ENCODE measurements around the gene AAGAB. TPM values are rescaled to one million over a fixed set of nuclear protein-coding genes. Genes with fewer than 3 reads are reported as not detected.

Gene AAGAB
- total and polyA plus RNA-seq, 7 donors = 22.4 to 48.1 (median 34.5) TPM

- no peak overlapping the region for H3K4me3 ChIP-seq
- H3K27ac ChIP-seq = peak overlapping the region; percentile 74 to 87 (median 80)
- peaks cover 0 to 18% (median 7%) of the 10 kb centered on the region in 4 donors for H3K36me3 ChIP-seq
- H3K27me3 ChIP-seq = no peaks in the 10 kb centered on the region
- intact Hi-C loops (cut with DNase I) = loop anchor here (5.0 kb wide), 1 partner anchor 119 kb away; the partner anchor contains the start of gene SMAD3
- no peaks in the 10 kb centered on the region for H3K9me3 ChIP-seq
- TF ChIP-seq EP300 (IDR thresholded peaks at IDR 0.05) (peak in 3 of 4 donors; percentile 12 to 66 (median 50)), CTCF (IDR thresholded peaks at IDR 0.05) (no peak), POLR2AphosphoS5 (IDR thresholded peaks at IDR 0.05) (peak in 3 of 4 donors; percentile 63 to 81 (median 74)), POLR2A (IDR thresholded peaks at IDR 0.05) (no peak)
- WGBS, 2 donors = 79 to 87% methylated on average over 6 of the region's 6 CpGs
- peak; percentile 83 for DNase-seq
- H3K4me1 ChIP-seq = peaks cover 0 to 72% (median 61%) of the 10 kb centered on the region in 4 donors
Observed at GRCh38 chr15:67186226-67186649, 68.2 kb downstream of the AAGAB start.

GRCh38 chr15:67185621-67186225 is 68.7 kb downstream of the AAGAB start:
- TF ChIP-seq POLR2AphosphoS5 (IDR thresholded peaks at IDR 0.05) (no peak), CTCF (IDR thresholded peaks at IDR 0.05) (no peak), POLR2A (IDR thresholded peaks at IDR 0.05) (no peak), EP300 (IDR thresholded peaks at IDR 0.05) (no peak)
- DNase-seq = no peak
- Histone ChIP-seq H3K36me3 (peaks cover 0 to 18% (median 4%) of the 10 kb centered on the region in 4 donors), H3K4me1 (peaks cover 0 to 72% (median 61%) of the 10 kb centered on the region in 4 donors), H3K9me3 (no peaks in the 10 kb centered on the region), H3K4me3 (no peak overlapping the region), H3K27me3 (no peaks in the 10 kb centered on the region), H3K27ac (peak overlapping the region; percentile 74 to 87 (median 80))
- intact Hi-C loops (cut with DNase I) = loop anchor here (5.0 kb wide), 1 partner anchor 118 kb away; the partner anchor contains the start of gene SMAD3
- 77 to 85% methylated on average over 9 of the region's 9 CpGs for WGBS, 2 donors

- no peak overlapping the region for H3K4me3 ChIP-seq
- no peaks in the 10 kb centered on the region for H3K9me3 ChIP-seq
- H3K27ac ChIP-seq = peak overlapping the region; percentile 74 to 87 (median 80)
- peaks cover 0 to 16% (median 3%) of the 10 kb centered on the region in 4 donors for H3K36me3 ChIP-seq
- WGBS, 2 donors = 86 to 87% methylated on average over 6 of the region's 6 CpGs
- TF ChIP-seq POLR2AphosphoS5 (IDR thresholded peaks at IDR 0.05) = no peak
- TF ChIP-seq CTCF (IDR thresholded peaks at IDR 0.05) = no peak
- no peak for TF ChIP-seq EP300 (IDR thresholded peaks at IDR 0.05)
- no peak for TF ChIP-seq POLR2A (IDR thresholded peaks at IDR 0.05)
- intact Hi-C loops (cut with DNase I) = loop anchor here (5.0 kb wide), 1 partner anchor 118 kb away; the partner anchor contains the start of gene SMAD3
- no peaks in the 10 kb centered on the region for H3K27me3 ChIP-seq
- peaks cover 0 to 67% (median 55%) of the 10 kb centered on the region in 4 donors for H3K4me1 ChIP-seq
- no peak for DNase-seq
Observed at GRCh38 chr15:67185051-67185450, 69.4 kb downstream of the AAGAB start.

- Histone ChIP-seq H3K27me3 (no peaks in the 10 kb centered on the region), H3K36me3 (peaks cover 0 to 13% (median 3%) of the 10 kb centered on the region in 4 donors), H3K4me3 (no peak overlapping the region), H3K9me3 (no peaks in the 10 kb centered on the region), H3K27ac (peak overlapping the region in 3 of 4 donors; percentile 74 to 87 (median 85)), H3K4me1 (peaks cover 0 to 66% (median 50%) of the 10 kb centered on the region in 4 donors)
- 89 to 91% methylated on average over 18 of the region's 18 CpGs for WGBS, 2 donors
- no peak for DNase-seq
- intact Hi-C loops (cut with DNase I) = no loop called here
- TF ChIP-seq POLR2AphosphoS5 (IDR thresholded peaks at IDR 0.05) = no peak
- no peak for TF ChIP-seq POLR2A (IDR thresholded peaks at IDR 0.05)
- TF ChIP-seq EP300 (IDR thresholded peaks at IDR 0.05) = no peak
- TF ChIP-seq CTCF (IDR thresholded peaks at IDR 0.05) = no peak
Observed at GRCh38 chr15:67184208-67184925, 70.1 kb downstream of the AAGAB start.
